Breast epithelium (tissue), 3 donors: ENCODE data around the gene PDE4D.
"Not testable (repeated sequence)": the region's sequence is repeated elsewhere in the genome, so short reads cannot be mapped to it uniquely, and the experiment has no call there.

Experiments used
- CTCF ChIP-seq, 3 donors: fragments of 450-650 bp; IDR thresholded peaks; one replicate each; pipeline ENCODE4 v1.5.1; 2016 to 2017; ENCODE audit warnings: antibody characterized with exemption in 3 of 3, mild to moderate bottlenecking in 3 of 3, moderate library complexity in 3 of 3
- POLR2A ChIP-seq: fragments of 450-650 bp; IDR thresholded peaks from one replicate; pipeline ENCODE4 v1.6.1; 2016; ENCODE audit warnings: antibody characterized with exemption, mild to moderate bottlenecking, moderate library complexity

- not testable (repeated sequence) for TF ChIP-seq CTCF (IDR thresholded peaks at IDR 0.05); POLR2A
Observed at GRCh38 chr5:59573509-59573908, 320.0 kb downstream of the PDE4D start.
